Stimulated activated CD8-positive, alpha-beta memory T cell treated with anti-CD3 and anti-CD28 coated beads, Interleukin-7, amount 100 ng/mL, for 48 hours (primary cell): ENCODE measurements around the gene UST.
A peak's percentile ranks its signal among the peaks of the same experiment; 100 is the strongest.
"Not testable (repeated sequence)": the region's sequence is repeated elsewhere in the genome, so short reads cannot be mapped to it uniquely, and the experiment has no call there.

Experiments
- DNase-seq, 2 donors: peaks; one replicate each; pipeline ENCODE4 v3.0.0-alpha.2; 2020; ENCODE audit warnings: low read depth in 1 of 2; ENCODE audit errors: extremely low read depth in 1 of 2

UST gene

GRCh38 chr6:148967541-148967956 is 220.7 kb downstream of the UST start:
- DNase-seq, result no peak

DNA sequence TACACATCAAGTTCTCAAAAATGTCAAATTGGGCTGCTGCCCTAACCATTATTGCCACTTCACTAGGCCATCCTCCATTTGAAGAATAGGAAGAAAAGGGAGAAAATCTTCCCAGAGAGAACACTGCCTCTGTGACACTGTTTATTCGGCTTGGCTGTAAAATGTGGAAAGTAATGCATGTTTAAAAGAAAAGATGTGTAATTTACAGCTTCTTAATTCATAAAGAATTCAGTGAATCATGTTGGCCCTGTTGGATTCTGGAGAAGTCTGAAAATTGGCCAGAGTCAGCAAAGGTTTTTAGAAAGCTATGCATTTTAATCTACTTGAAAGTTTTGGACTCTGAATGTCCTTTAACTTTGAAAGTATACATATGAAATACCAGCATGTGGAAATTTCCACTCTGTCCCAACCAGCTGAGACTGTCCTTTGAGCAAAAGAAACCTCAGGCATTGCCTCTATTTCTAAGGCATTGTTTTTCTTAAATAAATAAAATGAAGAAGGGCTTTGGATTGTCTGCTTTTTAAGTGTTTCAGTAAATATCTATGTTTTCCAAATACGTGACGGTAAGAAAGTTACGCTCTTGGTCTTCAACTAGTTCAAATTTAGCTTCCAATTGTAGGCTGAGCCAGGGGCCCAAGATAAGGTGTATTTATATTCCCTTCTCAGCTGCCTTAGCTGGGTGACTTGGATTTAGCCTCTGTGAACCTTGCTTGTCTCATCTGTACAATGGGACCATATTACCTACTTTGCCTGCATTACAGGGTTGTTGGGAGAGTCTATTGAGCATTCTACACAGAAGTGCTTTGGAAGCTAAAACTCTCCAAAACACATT is 222.2 kb downstream of the UST start:
- no peak for DNase-seq

- DNase-seq, result no peak
These were observed 222.8 kb downstream of the UST start for GRCh38 chr6:148969603-148970061.

DNA sequence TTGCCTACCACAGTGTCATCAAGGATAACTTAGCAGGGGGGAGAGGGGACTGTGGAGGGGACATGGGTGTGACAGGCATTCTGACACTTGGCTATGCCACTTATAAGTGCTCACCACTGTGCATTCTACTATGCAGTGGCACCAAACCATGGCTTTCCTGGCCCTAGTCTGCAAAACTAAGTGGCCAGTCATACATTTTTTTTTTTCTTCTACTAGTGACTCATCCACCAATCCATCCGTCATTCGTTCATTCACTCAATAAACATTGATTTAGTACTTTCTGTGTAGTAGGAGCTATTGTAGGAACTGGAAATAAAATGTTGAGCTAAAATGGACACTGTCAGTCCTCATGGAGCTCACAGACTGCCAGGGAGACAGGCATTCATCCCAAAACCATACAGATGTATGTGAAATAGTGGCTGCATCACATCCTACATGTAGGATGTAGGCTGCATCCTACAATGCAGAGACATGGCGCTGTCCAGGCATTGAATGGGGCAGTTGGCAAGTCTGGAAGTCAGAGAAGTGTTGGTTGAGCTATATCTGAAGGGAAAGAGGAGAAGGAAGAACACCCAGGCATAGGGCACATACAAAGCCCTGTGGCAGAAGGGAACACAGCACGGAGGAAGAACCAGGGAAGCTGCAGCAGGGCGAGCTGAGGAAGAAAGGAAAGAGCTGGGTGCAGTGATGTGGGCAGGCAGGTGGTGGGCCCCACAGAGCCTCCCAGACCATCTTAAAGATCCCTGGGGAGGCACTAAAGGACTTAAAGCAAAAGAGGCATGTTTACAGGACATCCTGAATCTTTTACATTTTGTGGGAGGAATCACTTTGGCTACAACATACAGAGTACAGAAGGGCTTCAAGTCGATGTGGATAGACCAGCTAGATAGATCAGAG is 224.4 kb downstream of the UST start:
- DNase-seq, result no peak

DNA sequence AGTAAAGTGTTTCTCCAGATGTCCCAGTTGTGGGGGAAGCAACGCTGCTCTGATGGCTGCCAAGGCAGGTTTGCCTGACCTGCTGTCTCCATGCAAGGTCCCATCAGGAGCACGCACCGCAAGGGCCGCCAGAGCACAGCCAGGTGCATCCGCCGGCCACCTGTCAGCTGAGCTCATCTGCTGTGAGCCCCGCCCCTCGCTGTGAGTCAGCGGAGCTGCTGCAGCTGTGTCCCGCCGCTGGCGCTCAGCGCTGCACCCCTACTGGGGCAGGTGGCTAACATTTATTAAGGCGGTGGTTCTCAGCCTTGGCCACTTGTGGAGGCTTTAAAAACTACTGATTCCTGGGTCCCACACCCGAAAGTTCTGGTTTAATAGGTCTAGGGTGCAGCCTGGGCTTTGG is 225.7 kb downstream of the UST start:
- DNase-seq, result peak; percentile 8 to 20

DNA sequence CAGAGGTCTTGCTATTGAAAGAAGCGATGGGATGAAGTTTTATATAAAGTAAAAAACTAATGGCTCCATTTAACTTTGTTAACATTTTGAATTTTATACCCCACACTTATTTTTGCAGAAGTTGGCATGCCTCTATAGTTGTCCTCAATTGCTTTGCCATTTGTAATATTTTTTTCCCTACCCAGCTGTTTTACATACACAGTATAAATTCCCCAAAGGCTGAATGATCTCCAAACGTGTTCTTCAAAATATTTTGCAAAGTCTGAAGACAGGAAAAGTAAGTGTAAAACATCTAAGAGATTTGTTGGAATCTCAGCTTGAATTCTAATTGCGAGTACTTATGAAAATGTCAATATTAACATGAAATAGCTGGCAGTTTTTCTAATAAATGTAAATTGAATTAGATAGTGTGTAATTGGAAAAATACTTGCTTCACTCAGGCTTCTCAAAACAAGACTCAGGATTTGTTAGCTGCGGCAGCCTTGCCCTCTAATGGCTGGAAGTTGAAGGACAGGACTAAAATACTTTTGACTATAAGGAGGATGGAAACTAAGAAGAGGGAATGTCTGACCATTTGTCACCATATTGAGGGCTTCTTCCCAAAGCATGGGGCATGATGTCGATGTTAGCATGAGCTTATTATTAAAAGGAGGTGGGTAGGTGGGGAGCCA is 226.8 kb downstream of the UST start:
- DNase-seq, result no peak

DNA sequence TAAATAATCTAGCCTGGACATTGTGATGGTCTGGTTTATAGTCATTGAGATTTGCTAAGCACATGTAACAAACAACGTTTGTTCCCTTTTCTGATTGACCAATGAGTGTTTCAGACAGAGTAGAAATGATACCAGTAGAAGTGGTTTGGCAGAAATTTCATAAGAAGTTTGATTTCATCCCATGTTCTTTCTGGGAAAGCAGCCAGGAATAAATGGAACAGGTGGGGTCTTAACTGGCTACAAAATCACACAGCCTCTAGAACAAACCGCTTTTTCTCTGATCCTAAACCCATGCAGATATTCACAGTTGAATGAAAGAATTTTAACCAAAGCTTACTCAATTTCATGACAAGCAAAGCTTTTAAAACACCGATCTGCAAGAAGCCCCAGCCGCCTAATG is 227.5 kb downstream of the UST start:
- DNase-seq, result no peak

- not testable (repeated sequence) for DNase-seq
These were observed 231.5 kb downstream of the UST start for GRCh38 chr6:148978298-148978697.

DNA sequence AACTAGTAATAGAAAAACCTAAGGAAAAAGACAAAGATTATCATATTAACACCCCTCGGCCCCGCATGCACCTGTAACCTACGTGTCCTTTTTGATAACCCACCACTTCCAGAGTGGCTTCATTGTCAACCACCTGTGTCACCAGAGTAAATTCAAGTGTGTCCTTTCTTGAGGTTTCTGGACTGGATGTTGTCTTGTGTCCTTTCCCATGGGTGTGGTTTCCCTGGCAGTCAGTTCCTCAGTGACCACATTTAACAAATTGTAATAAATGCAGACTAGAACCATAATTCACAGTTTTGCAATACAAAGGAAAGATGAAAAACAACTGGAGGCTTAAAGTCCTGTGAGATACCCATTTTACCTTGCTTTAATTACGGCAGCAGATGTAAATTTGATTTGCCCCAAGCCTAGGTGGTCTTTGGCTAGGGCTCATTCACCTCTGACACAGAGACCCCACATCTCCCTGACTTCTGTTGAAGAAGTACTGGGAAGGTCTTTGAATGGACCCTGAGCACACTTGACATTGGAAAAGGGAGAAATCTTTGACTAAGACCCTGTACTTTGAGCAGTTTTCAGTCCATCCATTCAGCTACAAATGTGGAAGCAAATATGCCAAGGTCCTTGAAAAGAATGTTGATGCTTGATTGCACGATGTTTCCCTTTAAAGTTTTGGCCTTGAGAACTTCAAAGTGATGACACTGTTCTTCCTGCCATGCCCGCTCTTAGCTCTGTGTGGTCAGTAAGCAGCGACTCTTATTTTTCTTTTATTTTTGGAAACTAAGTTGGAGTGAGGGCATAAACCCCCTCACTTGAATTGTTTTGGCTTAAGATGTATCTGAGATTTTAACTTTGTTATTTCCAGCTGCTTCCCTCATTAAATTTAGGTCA is 232.4 kb downstream of the UST start:
- DNase-seq, result no peak

GRCh38 chr6:148980234-148980633 is 233.4 kb downstream of the UST start:
- DNase-seq, result no peak

GRCh38 chr6:148981515-148981914 is 234.7 kb downstream of the UST start:
- no peak for DNase-seq

GRCh38 chr6:148983101-148983761 is 236.4 kb downstream of the UST start:
- DNase-seq, result no peak

- no peak for DNase-seq
These were observed 237.1 kb downstream of the UST start for GRCh38 chr6:148983966-148984365.

GRCh38 chr6:148984531-148985056 is 237.8 kb downstream of the UST start:
- DNase-seq, result no peak

DNA sequence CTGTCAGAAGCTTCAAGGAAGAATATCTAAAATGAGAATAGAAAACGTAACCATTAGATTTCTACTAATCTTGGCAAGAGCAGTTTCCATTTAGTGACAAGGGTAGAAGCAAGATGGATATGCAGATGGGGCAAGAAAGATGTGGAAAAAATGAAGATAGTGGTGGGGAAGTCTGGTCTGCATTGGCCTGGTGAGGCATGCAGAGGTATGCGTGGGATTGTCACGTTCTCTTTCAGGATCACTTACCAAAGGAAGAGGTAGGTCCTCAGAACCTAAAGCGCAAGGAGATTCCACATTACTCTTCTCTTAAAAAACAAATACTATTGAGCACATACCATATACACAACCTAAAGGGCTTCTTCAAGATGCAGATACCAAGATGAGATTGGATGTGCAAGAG is 238.7 kb downstream of the UST start:
- no peak for DNase-seq

GRCh38 chr6:148986608-148987007 is 239.8 kb downstream of the UST start:
- no peak for DNase-seq

DNA sequence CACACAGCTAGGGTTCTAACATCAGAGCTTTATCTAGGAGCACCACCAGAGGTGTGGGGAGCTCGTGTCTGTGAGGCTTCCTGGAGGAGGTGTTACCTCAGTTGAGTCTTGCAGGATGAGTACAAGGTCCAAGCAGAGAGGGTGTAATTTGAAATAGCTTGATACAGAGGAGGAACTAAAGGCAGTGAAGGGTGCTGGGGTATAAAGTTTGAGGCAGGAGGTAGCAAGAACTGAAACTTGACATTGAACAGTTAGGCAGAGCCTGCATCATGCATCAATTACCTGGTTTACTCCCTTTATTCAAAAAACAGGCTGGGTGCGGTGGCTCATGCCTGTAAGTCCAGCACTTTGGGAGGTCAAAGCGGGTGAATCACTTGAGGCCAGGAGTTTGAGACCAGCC is 241.2 kb downstream of the UST start:
- no peak for DNase-seq

DNA sequence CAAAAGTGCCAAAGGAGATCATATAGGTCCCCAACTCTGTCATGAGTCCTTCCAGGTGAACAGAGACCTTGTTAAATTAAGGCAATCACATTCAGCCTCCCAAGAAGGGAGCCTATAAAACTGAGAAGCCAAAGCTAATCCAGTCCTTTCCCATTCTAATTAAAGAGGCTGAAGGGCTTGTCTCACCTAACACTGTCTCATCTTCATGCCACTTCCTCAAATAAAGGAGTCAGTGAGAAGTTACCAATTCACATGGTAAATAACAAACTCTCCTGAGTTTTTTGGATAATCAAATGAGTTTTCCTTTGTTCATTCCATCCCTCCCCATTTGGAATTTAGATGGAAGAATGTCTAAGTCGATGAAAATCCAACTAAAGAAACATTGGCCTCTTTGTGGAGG is 242.8 kb downstream of the UST start:
- DNase-seq, result no peak

- DNase-seq, result no peak
These were observed 243.6 kb downstream of the UST start for GRCh38 chr6:148990403-148990802.

- DNase-seq, result no peak
These were observed 250.0 kb downstream of the UST start for GRCh38 chr6:148996815-148997214.
